ENCODE measurements around the gene EP400. TPM values are rescaled to one million over a fixed set of nuclear protein-coding genes. Genes with fewer than 3 reads are reported as not detected.

EP400 gene
- total RNA-seq, 6 experiments from 2014 or later: 27.5 to 35.3 (median 30.4) TPM

DNA sequence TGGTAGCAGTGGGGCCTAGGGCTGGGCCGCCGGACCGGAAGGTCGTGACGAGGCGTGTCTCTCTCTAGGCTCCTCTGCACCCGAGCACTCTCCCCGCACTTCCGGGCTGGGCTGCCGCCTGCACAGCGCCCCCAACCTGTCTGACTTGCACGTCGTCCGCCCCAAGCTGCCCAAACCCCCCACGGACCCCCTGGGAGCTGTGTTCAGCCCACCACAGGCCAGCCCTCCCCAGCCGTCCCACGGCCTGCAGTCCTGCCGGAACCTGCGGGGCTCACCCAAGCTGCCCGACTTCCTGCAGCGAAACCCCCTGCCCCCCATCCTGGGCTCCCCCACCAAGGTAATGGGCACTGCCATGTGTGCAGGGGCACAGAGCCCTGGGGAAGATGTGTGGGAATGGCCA is 33.9 kb upstream of the EP400 start:
- Mint-ChIP-seq H3K27ac (no peak overlapping the region), H3K4me1 (ENCODE audit: low read depth) (peaks cover 12% of the 10 kb centered on the region), H3K36me3 (ENCODE audit: low read depth) (no peaks in the 10 kb centered on the region), H3K27me3 (ENCODE audit: insufficient read depth) (no peaks in the 10 kb centered on the region), H3K9me3 (no peaks in the 10 kb centered on the region), H3K4me3 (no peak overlapping the region)
- no peak for DNase-seq
- TF ChIP-seq, protein P1, sequence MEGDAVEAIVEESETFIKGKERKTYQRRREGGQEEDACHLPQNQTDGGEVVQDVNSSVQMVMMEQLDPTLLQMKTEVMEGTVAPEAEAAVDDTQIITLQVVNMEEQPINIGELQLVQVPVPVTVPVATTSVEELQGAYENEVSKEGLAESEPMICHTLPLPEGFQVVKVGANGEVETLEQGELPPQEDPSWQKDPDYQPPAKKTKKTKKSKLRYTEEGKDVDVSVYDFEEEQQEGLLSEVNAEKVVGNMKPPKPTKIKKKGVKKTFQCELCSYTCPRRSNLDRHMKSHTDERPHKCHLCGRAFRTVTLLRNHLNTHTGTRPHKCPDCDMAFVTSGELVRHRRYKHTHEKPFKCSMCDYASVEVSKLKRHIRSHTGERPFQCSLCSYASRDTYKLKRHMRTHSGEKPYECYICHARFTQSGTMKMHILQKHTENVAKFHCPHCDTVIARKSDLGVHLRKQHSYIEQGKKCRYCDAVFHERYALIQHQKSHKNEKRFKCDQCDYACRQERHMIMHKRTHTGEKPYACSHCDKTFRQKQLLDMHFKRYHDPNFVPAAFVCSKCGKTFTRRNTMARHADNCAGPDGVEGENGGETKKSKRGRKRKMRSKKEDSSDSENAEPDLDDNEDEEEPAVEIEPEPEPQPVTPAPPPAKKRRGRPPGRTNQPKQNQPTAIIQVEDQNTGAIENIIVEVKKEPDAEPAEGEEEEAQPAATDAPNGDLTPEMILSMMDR (IDR thresholded peaks at IDR 0.05): 0 out of 2 replicates have a peak, but pooled peaks have one; percentile 24

DNA sequence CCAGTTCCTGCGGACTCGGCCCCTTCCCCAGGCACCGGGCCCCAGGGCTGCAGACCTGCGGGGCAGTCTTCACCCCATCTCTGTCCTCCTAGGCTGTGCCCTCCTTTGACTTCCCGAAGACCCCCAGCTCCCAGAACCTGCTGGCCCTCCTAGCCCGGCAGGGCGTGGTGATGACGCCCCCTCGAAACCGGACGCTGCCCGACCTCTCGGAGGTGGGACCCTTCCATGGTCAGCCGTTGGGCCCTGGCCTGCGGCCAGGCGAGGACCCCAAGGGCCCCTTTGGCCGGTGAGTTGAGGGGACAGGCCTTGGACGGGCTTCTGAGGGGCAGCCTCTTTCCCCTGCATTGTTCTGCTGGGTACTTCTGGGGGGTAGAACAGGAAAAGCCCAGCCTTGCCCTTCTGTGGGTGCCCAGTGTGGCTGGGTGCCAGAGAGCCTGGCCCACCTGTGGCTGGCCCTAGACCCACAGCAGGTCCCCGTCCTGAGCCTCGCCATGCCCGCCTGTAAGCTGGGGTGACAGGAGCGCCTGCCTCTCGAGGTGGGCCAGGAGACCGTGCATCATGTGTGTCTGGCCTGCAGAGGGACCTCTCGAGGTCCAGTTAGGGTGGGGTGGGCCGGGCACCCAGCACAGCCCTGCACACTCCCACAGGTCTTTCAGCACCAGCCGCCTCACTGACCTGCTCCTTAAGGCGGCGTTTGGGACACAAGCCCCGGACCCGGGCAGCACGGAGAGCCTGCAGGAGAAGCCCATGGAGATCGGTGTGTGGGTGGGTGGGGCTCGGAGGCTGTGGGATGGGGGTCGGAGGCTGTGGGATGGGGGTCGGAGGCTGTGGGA is 33.2 kb upstream of the EP400 start:
- H3K4me1 Mint-ChIP-seq (ENCODE audit: low read depth): peaks cover 12% of the 10 kb centered on the region
- H3K4me3 Mint-ChIP-seq: no peak overlapping the region
- DNase-seq: no peak
- H3K9me3 Mint-ChIP-seq: no peaks in the 10 kb centered on the region
- H3K36me3 Mint-ChIP-seq (ENCODE audit: low read depth): no peaks in the 10 kb centered on the region
- no peak overlapping the region for H3K27ac Mint-ChIP-seq
- TF ChIP-seq, protein P1 (IDR thresholded peaks at IDR 0.05): 0 out of 2 replicates have a peak, but pooled peaks have one; percentile 7
- H3K27me3 Mint-ChIP-seq (ENCODE audit: insufficient read depth): no peaks in the 10 kb centered on the region

DNA sequence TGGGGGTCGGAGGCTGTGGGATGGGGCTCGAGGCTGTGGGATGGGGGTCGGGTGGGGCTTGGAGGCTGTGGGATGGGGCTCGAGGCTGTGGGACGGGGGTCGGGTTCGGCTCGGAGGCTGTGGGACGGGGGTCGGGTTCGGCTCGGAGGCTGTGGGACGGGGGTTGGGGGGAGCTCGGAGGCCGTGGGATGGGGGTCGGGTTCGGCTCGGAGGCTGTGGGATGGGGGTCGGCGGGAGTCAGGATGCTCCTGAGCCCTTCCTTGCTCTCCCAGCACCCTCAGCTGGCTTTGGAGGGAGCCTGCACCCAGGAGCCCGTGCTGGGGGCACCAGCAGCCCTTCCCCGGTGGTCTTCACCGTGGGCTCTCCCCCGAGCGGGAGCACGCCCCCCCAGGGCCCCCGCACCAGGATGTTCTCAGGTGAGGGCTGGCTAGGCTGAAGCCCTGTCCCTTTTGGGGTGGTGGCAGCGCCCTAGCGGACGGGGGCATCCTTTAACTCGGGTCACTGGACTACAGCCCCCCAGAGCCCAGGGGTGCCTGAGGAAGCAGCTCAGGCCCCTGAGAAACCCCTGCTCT is 32.5 kb upstream of the EP400 start:
- H3K36me3 Mint-ChIP-seq (ENCODE audit: low read depth): no peaks in the 10 kb centered on the region
- H3K27me3 Mint-ChIP-seq (ENCODE audit: insufficient read depth): no peaks in the 10 kb centered on the region
- no peak overlapping the region for H3K27ac Mint-ChIP-seq
- no peaks in the 10 kb centered on the region for H3K9me3 Mint-ChIP-seq
- no peak for DNase-seq
- TF ChIP-seq, protein P1 (IDR thresholded peaks at IDR 0.05): no peak
- H3K4me1 Mint-ChIP-seq (ENCODE audit: low read depth): peaks cover 6% of the 10 kb centered on the region
- no peak overlapping the region for H3K4me3 Mint-ChIP-seq

DNA sequence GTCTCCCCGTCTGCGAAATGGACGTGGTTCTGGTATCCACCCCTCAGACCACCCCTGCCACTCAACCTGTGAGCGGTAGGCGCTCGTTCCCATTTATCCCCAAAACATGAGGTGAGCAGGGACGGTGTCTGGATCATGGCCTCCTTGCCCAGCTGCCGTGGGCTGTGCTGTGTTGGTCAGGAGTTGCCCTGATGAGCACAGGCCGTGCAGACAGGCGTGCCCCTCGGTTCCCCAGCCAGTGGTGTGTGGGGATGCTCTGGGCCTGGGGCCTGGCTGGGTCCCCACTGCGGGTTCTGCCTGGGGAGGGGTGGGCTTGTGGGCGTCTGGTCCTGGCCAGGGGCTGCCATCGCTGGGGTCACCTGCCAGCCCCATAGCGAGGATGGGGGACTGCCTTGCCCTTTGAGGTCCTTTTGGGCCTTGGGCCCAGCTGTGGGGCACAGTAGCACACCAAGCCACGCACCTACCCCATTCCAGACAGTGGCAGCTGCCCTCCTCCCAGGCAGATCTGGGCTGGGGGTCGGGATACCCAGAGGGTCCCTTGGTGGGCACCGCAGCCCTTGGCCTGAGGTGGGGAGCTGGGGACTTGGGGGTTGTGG is 31.9 kb upstream of the EP400 start:
- Mint-ChIP-seq H3K9me3 (no peaks in the 10 kb centered on the region), H3K27me3 (ENCODE audit: insufficient read depth) (no peaks in the 10 kb centered on the region; the same call in 1 of the 2 replicates), H3K4me3 (no peak overlapping the region), H3K36me3 (ENCODE audit: low read depth) (no peaks in the 10 kb centered on the region), H3K27ac (no peak overlapping the region), H3K4me1 (ENCODE audit: low read depth) (peaks cover under 1% of the 10 kb centered on the region)
- TF ChIP-seq, protein P1 (IDR thresholded peaks at IDR 0.05): no peak
- DNase-seq: no peak

DNA sequence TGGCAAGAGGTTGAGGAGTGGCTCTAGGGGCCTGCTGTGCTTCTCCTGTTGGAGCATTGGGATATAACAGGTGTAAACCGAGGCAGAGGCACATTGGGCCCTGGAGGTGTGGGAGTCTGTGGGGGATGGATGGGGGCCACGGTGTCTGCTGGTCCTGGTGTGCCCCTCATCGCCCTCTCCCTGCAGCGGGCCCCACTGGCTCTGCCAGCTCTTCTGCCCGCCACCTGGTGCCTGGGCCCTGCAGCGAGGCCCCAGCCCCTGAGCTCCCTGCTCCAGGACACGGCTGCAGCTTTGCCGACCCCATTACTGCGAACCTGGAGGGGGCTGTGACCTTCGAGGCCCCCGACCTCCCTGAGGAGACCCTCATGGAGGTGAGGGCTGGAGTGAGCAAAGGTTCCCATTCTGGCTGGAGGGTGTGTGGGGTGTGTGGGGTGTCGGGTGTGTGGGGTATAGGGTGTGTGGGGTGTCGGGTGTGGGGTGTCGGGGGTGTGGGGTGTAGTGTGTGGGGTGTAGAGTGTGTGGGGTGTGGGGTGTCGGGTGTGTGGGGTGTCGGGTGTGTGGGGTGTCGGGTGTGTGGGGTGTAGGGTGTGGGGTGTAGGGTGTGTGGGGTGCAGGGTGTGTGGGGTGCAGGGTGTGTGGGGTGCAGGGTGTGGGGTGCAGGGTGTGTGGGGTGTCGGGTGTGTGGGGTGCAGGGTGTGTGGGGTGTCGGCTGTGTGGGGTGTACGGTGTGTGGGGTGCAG is 31.3 kb upstream of the EP400 start:
- H3K27me3 Mint-ChIP-seq (ENCODE audit: insufficient read depth): no peaks in the 10 kb centered on the region; the same call in 1 of the 2 replicates
- DNase-seq: no peak
- H3K4me3 Mint-ChIP-seq: no peak overlapping the region
- H3K9me3 Mint-ChIP-seq: no peaks in the 10 kb centered on the region
- TF ChIP-seq, protein P1 (IDR thresholded peaks at IDR 0.05): no peak
- H3K27ac Mint-ChIP-seq: no peak overlapping the region
- no peaks in the 10 kb centered on the region for H3K36me3 Mint-ChIP-seq (ENCODE audit: low read depth)
- no peaks in the 10 kb centered on the region for H3K4me1 Mint-ChIP-seq (ENCODE audit: low read depth)

Measured in HFFc6 (cell line).